GM21367 (cell line): ENCODE data around the gene ZNF740.
"Not testable (repeated sequence)": the region's sequence is repeated elsewhere in the genome, so short reads cannot be mapped to it uniquely, and the experiment has no call there.

Experiments used
- ATAC-seq: cut with Tn5 transposase; IDR thresholded peaks from one replicate; pipeline ENCODE4 v1.9.1; 2021; ENCODE audit not compliant: unreplicated experiment

Gene ZNF740

GRCh38 chr12:53172352-53172751 is 8.2 kb upstream of the ZNF740 start:
- no peak for ATAC-seq

- no peak for ATAC-seq
Measured at GRCh38 chr12:53173085-53173715, 7.3 kb upstream of the ZNF740 start.

DNA sequence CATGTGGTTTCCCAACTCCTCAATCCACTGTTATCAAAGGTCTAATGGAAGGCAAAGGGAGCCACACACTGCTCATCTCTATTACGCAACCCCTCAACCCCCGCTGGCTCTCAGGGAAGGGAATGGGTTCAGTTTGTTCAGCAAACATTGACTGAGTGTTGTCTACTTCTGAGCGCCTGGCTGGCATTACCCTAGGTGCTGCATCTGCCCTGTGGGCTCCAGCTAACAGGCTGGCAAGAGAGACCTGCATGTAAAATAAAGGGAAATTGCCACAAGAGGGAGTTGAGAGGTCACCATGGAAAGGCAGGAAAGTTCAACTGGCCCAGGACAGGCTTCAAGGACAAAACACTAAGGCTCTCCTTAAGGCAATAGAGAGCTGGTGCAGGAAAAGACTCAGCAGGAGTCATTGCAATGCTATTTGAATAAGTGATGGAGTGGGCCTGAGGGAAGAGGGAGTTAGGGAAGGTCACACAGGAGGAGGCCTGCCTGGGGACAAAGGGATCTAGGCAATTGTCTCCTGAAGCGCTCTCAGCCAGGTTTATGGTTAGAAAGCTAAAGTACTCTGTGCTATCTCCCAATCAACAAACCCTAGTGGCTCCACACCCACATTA is 5.5 kb upstream of the ZNF740 start:
- no peak for ATAC-seq

- no peak for ATAC-seq
Measured at GRCh38 chr12:53176750-53177149, 3.8 kb upstream of the ZNF740 start.

- ATAC-seq, result not testable (repeated sequence)
Measured at GRCh38 chr12:53177447-53177846, 3.1 kb upstream of the ZNF740 start.

DNA sequence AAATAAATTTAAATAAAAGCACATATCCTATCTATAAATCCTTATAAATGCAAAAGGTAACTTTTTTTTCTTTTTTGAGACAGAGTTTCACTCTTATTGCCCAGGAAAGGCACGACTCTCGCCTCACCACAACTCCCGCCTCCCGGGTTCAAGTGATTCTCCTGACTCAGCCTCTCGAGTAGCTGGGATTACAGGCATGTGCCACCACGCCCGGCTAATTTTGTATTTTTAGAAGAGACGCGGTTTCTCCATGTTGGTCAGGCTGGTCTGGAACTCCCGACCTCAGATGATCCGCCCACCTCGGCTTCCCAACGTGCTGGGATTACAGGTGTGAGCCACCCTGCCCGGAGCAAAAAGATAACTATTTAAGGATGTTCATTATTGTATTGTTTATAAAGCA is 1.7 kb upstream of the ZNF740 start:
- not testable (repeated sequence) for ATAC-seq

GRCh38 chr12:53179687-53180219 is 769 bp upstream of the ZNF740 start:
- peak; percentile 4 for ATAC-seq

- peak; percentile 34 for ATAC-seq
Measured at GRCh38 chr12:53180931-53181645, 566 bp downstream of the ZNF740 start.

GRCh38 chr12:53181935-53182334 is 1.4 kb downstream of the ZNF740 start:
- ATAC-seq, result no peak

GRCh38 chr12:53182903-53183302 is 2.4 kb downstream of the ZNF740 start:
- no peak for ATAC-seq

DNA sequence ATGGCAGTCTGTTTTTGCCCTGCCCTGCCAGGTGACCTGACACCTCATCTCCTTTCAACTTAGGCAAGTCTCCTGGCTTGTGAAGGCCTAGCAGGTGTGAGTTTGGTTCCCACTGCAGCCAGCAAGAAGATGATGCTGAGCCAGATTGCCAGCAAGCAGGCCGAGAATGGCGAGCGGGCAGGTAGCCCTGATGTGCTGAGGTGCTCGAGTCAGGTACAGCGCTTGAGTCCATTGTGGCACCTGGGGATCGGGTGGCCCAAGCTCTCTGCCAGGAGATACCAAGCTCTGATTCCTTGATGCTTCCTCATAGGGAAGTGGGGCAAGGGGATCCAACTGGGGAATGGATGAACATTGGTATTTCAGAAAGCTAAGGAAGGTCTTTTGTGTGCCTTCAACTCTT is 4.3 kb downstream of the ZNF740 start:
- no peak for ATAC-seq

DNA sequence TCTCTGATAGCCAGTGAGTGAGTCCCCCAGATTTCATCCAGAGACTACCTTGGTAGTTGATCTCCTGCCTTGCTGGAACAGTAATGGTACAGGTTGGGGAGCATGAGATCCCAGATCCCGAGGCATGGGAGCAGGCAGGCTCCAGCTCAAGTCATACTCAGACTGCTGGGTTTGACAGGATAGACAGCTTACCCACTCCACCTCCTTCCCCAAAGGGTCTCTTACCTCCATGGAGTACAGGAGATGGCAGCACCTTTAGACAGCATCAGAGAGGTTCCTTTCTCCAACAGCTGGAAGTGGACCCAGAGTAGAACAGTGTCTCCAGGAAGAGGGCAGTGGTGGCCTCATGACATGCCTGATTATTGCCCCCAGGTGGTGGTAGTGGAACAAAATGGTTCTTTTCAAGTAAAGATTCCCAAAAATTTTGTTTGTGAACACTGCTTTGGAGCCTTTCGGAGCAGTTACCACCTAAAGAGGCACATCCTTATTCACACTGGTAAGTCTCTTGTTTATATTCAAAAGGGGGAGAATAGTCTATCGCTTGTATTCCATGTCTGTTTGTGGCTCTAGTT is 5.1 kb downstream of the ZNF740 start:
- ATAC-seq, result no peak

DNA sequence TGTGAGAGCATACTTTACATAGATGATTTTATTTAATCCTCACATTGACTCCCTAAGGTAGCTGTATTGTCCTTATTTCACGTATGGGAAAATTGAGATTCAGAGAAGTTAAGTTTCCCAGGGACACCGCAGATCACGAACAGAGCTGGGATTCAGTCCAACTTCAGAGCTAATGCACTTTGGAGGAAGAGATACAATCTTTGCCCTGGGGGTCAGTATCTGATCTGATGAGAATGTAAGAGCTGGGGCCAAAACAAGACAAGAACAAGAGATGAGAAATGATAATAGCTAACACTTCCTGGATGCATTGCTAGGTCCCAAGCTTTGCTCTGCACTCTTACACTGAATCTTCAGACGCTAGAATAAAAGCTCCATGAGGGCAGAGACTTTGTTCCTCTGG is 6.2 kb downstream of the ZNF740 start:
- ATAC-seq, result no peak

- no peak for ATAC-seq
Measured at GRCh38 chr12:53187145-53187899, 6.8 kb downstream of the ZNF740 start.

DNA sequence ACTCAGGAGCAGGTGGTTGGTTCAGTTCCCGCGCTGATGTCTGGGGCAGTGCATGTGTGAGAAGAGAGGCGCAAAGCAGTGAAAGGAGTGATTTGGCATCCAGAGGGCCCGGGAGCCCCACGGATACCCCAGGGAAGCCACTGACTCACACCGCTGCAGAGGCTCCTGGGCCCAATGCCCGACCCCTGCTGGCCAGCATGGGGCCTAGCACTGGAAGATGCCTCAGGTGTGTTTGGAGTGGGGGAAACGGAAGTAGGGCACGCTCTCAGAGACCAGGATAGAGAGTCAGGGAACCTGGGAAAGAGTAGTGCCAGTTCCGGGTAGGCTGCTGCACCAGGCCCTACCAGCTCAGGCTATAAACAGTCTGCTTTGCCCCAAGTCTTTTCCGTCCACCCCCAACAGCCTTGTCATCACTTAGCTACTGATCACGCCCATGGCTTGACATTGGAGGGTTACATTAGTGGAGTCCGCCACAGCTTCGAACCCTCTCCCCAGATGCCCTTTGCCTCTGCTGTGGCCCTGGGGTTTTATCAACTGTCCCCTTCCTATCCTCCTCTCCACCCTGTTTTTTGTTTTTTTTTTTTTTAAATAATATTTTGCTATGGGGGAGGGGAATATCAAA is 9.7 kb downstream of the ZNF740 start:
- no peak for ATAC-seq

GRCh38 chr12:53191096-53191884 is 10.8 kb downstream of the ZNF740 start:
- ATAC-seq, result no peak

DNA sequence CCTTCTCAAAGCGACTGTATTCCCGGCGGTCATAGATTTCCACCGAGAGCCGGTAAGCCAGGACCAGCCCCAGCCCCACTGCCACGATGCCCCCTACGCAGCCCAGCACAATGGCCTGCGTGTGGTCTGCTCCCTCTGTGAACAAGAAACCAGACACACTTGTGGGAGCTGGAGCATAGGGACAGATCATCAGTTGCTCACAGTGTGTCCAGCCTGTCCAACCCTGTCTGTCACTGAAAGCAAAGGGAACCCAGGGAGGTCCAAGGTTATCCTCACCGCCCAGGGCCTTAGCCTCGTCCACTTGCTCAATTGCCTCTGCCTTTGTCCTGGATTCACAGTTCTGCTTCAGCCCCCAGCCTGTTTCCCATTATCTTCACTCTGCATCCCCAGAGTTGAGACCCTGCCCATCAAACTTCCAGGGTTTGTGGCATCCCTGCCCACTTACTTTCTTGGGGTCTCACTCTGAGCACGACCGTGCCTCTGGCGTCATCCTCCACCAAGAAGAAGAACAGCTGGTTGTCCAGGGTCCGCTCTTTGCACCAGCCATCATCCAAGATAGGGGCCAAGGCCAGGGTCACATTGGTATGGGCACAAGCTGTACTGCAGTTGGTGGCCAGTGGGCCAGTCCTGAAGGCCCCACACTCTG is 11.5 kb downstream of the ZNF740 start:
- no peak for ATAC-seq

DNA sequence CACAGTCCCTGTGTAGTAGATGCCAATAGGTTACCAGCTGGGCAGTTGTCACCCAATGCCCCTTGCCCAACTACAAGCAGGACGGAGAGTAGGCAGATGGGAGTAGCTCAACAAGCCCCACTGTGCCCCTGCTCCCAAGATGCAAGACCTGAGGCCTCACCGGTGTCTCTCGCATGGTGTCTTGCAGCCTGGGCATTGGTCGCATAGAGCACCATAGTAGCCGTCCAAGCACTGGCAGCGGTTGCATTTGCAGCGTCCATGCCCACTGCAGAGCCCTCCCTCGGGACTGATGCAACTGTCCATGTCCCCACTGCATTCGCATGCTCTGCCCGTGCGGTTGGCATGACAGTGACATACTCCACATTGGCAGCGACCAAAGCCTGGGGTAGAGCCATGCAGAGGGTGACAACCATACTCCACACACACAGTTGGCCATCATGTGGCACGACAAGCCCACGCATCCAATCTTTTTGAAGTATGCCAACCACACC is 12.1 kb downstream of the ZNF740 start:
- ATAC-seq, result no peak

- ATAC-seq, result no peak
Measured at GRCh38 chr12:53193040-53193439, 12.5 kb downstream of the ZNF740 start.
